H1 (cell line): ENCODE measurements around the gene MAGOH. TPM values are rescaled to one million over a fixed set of nuclear protein-coding genes. Genes with fewer than 3 reads are reported as not detected.

Source experiments
- ATF3 ChIP-seq: IDR thresholded peaks from 2 replicates; pipeline ENCODE4 v1.6.1; 2011; ENCODE audit warnings: low read depth, mild to moderate bottlenecking, low read length; ENCODE audit not compliant: insufficient read depth
- CEBPB ChIP-seq: IDR thresholded peaks from 2 replicates; pipeline ENCODE4 v1.6.1; 2012; ENCODE audit warnings: low read depth, low read length
- CTBP2 ChIP-seq: IDR thresholded peaks from 2 replicates; pipeline ENCODE4 v1.7.0; 2011; ENCODE audit warnings: borderline replicate concordance, mild to moderate bottlenecking, moderate library complexity, mixed read lengths, low read length; ENCODE audit not compliant: insufficient read depth, insufficient read length
- E2F6 ChIP-seq: IDR thresholded peaks from 2 replicates; pipeline ENCODE4 v1.6.1; 2012; ENCODE audit warnings: inconsistent platforms
- MAFK ChIP-seq: IDR thresholded peaks from 2 replicates; pipeline ENCODE4 v1.6.1; 2012; ENCODE audit warnings: low read depth, mild to moderate bottlenecking, improper control_type of control experiment, low read length
- RAD21 ChIP-seq, 2 experiments: IDR thresholded peaks in 1 of 2; conservative IDR thresholded peaks in 1 of 2; 2 replicates each; pipeline ENCODE4 v1.6.1; 2011; ENCODE audit warnings: low read depth in 2 of 2, low read length in 2 of 2, improper control_type of control experiment in 1 of 2, inconsistent platforms in 1 of 2, mild to moderate bottlenecking in 1 of 2, moderate library complexity in 1 of 2
- SP4 ChIP-seq: IDR thresholded peaks from 2 replicates; pipeline ENCODE4 v1.6.1; 2012; ENCODE audit warnings: low read length, inconsistent platforms
- polyA plus RNA-seq, 7 experiments: library from polyadenylated mRNA; depleted of rRNA in 3 of 7; stranded (reverse) in 5 of 7; unstranded in 2 of 7; fragments of >200 nt in 5 of 7; fragments of 200-250 nt in 2 of 7; gene quantifications; 1 replicate in 5 of 7; 2 replicates in 1 of 7; 4 replicates in 1 of 7; pipeline versions ENCODE4 v1.2.1 to v1.2.3, GENCODE V29; 2011 to 2013; ENCODE audit warnings: missing spikeins in 2 of 7, mixed read lengths in 2 of 7
- total RNA-seq: library from RNA; stranded (reverse); fragmentation: NEBNext Ultra II Directional; extraction: Animal tissue kit (Norgen Biotek cat#: 25700); gene quantifications from 2 replicates; pipeline ENCODE4 v1.2.1, GENCODE V29; 2021

MAGOH gene
- total and polyA plus RNA-seq, 2 of the 8 experiments (the other 6 are each of a cell fraction or from before 2014, with no cell fraction given): 46.9 to 74.3 TPM

DNA sequence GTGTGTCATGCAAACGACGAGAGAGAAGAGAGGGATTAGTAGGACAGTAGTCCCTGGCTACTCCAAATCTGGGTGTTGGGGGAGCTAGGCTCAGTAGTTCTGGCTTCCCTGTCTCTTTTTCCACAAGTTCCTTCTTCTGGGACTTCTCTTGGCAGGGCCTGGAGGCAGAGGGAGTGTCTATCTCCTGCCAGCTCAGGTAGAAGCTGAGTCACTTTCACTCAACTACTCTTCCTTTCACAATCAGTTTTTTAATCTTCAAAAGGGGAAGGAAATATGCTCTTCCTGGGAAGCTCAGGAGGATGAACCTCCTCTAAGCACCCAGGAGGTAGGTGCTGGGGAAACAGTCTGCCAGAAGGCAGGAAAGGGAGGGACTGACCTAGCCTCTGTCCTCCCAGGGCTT is 35.2 kb upstream of the MAGOH start (continued):
- TF ChIP-seq ATF3 (no peak), SP4 (no peak), E2F6 (no peak), MAFK (no peak), RAD21 (IDR thresholded peaks at IDR 0.05 in 1 of 2, conservative IDR thresholded peaks at IDR 0.05 in 1 of 2; ENCODE audit: low read depth in 2 of 2, low read length in 2 of 2) (no peak), CEBPB (no peak), CTBP2 (no peak)
